WTC11 (cell line): ENCODE measurements around the gene SMYD5. TPM values are rescaled to one million over a fixed set of nuclear protein-coding genes. Genes with fewer than 3 reads are reported as not detected.

Experiments used
- ATAC-seq: fragments of 200-7000 bp; cut with Tn5 transposase; 2 replicates; pipeline ENCODE4 v1.10.0; 2021; ENCODE audit warnings: mild to moderate bottlenecking, moderate library complexity
- CTCF ChIA-PET: fragments of 300-600 bp; sonication (Branson Sonifier 250); formaldehyde crosslinking; loops from one replicate; lab custom pipeline; 2021; ENCODE audit warnings: antibody characterized with exemption; lab: Charles Lee
- POLR2A ChIA-PET: fragments of 350-600 bp; sonication (Branson Sonifier 250); formaldehyde crosslinking; loops from one replicate; lab custom pipeline; 2021; ENCODE audit warnings: antibody characterized with exemption; lab: Charles Lee
- DNase-seq: peaks from one replicate; pipeline ENCODE4 v3.0.0; 2021; ENCODE audit warnings: low spot score
- H3K27ac Mint-ChIP-seq: 2 replicates; pipeline ENCODE4 v1.8.0; 2021; ENCODE audit warnings: mixed read lengths
- H3K27me3 Mint-ChIP-seq: 2 replicates; pipeline ENCODE4 v1.8.0; 2021; ENCODE audit warnings: low read depth, mild to moderate bottlenecking, moderate library complexity, mixed read lengths
- H3K36me3 Mint-ChIP-seq: 2 replicates; pipeline ENCODE4 v1.8.0; 2021; ENCODE audit warnings: mixed read lengths
- H3K4me1 Mint-ChIP-seq: 2 replicates; pipeline ENCODE4 v1.8.0; 2022; ENCODE audit warnings: mixed read lengths
- H3K4me3 Mint-ChIP-seq: 2 replicates; pipeline ENCODE4 v1.8.0; 2021; ENCODE audit warnings: mild to moderate bottlenecking, moderate library complexity, mixed read lengths
- H3K9me3 Mint-ChIP-seq: 2 replicates; pipeline ENCODE4 v1.8.0; 2021; ENCODE audit warnings: mixed read lengths
- CTCF ChIP-seq: fragments of 200-600 bp; IDR thresholded peaks from 2 replicates; pipeline ENCODE4 v1.8.0; 2022; ENCODE audit warnings: antibody characterized with exemption
- FOXJ3 ChIP-seq: sonication (generic); formaldehyde crosslinking; IDR thresholded peaks from 2 replicates; pipeline ENCODE4 v1.9.0; 2021; ENCODE audit warnings: missing genetic modification reagents, mild to moderate bottlenecking, borderline replicate concordance
- IRF1 ChIP-seq: sonication (generic); formaldehyde crosslinking; IDR thresholded peaks from 2 replicates; pipeline ENCODE4 v1.8.0; 2023; ENCODE audit warnings: missing genetic modification reagents
- KAT7 ChIP-seq: sonication (generic); formaldehyde crosslinking; IDR thresholded peaks from 2 replicates; pipeline ENCODE4 v1.8.1; 2023; ENCODE audit warnings: missing genetic modification reagents, mild to moderate bottlenecking, borderline replicate concordance
- MYBL2 ChIP-seq: sonication (generic); formaldehyde crosslinking; IDR thresholded peaks from 2 replicates; pipeline ENCODE4 v1.8.1; 2023; ENCODE audit warnings: mild to moderate bottlenecking, moderate library complexity, missing genetic modification reagents
- NR1H2 ChIP-seq: sonication (generic); formaldehyde crosslinking; IDR thresholded peaks from 2 replicates; pipeline ENCODE4 v1.9.0; 2021; ENCODE audit warnings: mild to moderate bottlenecking, moderate library complexity, missing genetic modification reagents
- NR3C1 ChIP-seq: sonication (generic); formaldehyde crosslinking; conservative IDR thresholded peaks from 2 replicates; pipeline ENCODE4 v1.8.1; 2023; ENCODE audit warnings: low read depth, mild to moderate bottlenecking, missing genetic modification reagents
- PRRX2 ChIP-seq: fragments of 250-450 bp; sonication (Bioruptor Pico); IDR thresholded peaks from 2 replicates; pipeline ENCODE4 v1.8.0; 2021; ENCODE audit warnings: mild to moderate bottlenecking
- SMAD4 ChIP-seq: sonication (generic); formaldehyde crosslinking; IDR thresholded peaks from 2 replicates; pipeline ENCODE4 v1.8.0; 2022; ENCODE audit warnings: mild to moderate bottlenecking, missing genetic modification reagents
- TEAD1 ChIP-seq: sonication (generic); formaldehyde crosslinking; IDR thresholded peaks from 2 replicates; pipeline ENCODE4 v1.8.0; 2022; ENCODE audit warnings: mild to moderate bottlenecking, missing genetic modification reagents
- USF2 ChIP-seq: sonication (generic); formaldehyde crosslinking; IDR thresholded peaks from 2 replicates; pipeline ENCODE4 v1.8.1; 2023; ENCODE audit warnings: mild to moderate bottlenecking, missing genetic modification reagents, moderate library complexity
- ZNF232 ChIP-seq: sonication (generic); formaldehyde crosslinking; IDR thresholded peaks from 2 replicates; pipeline ENCODE4 v1.8.0; 2022; ENCODE audit warnings: mild to moderate bottlenecking, missing genetic modification reagents
- ZNF317 ChIP-seq: sonication (generic); formaldehyde crosslinking; IDR thresholded peaks from 2 replicates; pipeline ENCODE4 v1.8.1; 2023; ENCODE audit warnings: low read depth, mild to moderate bottlenecking, moderate library complexity, missing genetic modification reagents, borderline replicate concordance
- ZNF416 ChIP-seq: fragments of 250-450 bp; sonication (Bioruptor Pico); IDR thresholded peaks from 2 replicates; pipeline ENCODE4 v1.9.0; 2021; ENCODE audit warnings: mild to moderate bottlenecking, inconsistent platforms
- total RNA-seq: library from RNA; stranded (reverse); gene quantifications from 3 replicates; pipeline ENCODE4 v1.2.3, GENCODE V29; 2021
- TF ChIP-seq, protein P1 (sequence below): sonication (generic); formaldehyde crosslinking; conservative IDR thresholded peaks from 2 replicates; pipeline ENCODE4 v1.8.1; 2022; ENCODE audit warnings: mild to moderate bottlenecking, missing genetic modification reagents
- TF ChIP-seq, protein P2 (sequence below): sonication (generic); formaldehyde crosslinking; IDR thresholded peaks from 2 replicates; pipeline ENCODE4 v1.8.1; 2022; ENCODE audit warnings: mild to moderate bottlenecking, missing genetic modification reagents, moderate library complexity, borderline replicate concordance
- TF ChIP-seq, protein P3 (sequence below): fragments of 250-450 bp; sonication (Bioruptor Pico); IDR thresholded peaks from 2 replicates; pipeline ENCODE4 v1.9.0; 2021; ENCODE audit warnings: mild to moderate bottlenecking

The SMYD5 gene
- total RNA-seq, 1 experiment from 2014 or later, result 46.7 TPM

DNA sequence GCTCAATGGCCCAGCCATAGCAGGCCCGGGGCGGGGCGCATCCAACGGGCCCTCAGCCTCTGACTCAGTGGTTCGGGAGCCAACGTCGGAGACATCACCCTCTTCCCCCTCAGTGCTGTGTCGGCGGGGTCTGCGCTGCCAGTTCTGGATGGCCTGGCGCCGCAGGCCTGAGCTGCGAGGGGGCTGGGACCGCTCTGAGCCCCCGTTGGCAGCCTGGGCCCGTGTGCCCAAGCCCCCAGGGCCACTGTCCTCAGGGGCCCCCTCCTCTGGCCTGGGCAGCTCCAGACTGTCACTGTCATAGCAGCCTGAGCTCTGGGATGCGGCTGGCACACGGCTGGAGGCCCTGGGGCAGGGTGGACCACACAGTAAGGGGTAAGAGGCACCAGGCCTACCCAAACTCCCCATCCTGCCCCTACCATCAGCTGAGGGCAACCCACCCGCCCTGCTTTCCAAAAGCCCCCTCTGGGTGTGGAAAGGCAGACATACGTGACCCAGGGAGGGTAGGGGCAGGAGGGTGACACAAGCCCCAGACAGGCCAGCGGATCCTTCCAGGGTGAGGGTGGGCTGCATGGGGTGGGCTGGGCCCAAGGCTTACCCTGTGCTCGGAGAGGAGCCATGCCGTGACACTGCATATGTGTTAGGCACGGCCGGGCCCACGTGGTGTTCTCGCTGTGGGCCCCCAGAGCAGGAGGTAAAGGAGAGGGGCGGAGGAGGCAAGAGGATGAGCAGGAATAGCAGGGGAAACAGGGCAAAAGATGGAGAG is 51.4 kb downstream of the SMYD5 start (continued):
- TF ChIP-seq CTCF (no peak), PRRX2 (CRISPR knock-in tag) (no peak), ZNF232 (CRISPR knock-in tag) (no peak), KAT7 (CRISPR knock-in tag) (no peak), SMAD4 (no peak), USF2 (CRISPR knock-in tag) (no peak), TEAD1 (CRISPR knock-in tag) (no peak)
- TF ChIP-seq, protein P1, sequence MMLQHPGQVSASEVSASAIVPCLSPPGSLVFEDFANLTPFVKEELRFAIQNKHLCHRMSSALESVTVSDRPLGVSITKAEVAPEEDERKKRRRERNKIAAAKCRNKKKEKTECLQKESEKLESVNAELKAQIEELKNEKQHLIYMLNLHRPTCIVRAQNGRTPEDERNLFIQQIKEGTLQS (CRISPR knock-in tag), result no peak
- TF ChIP-seq, all 79 proteins: peak for 0

- Mint-ChIP-seq H3K27ac (no peak overlapping the region), H3K36me3 (no peaks in the 10 kb centered on the region), H3K4me1 (peaks cover 14% of the 10 kb centered on the region), H3K27me3 (peaks cover 36% of the 10 kb centered on the region)
- POLR2A ChIA-PET, result no interaction called here
- TF ChIP-seq FOXJ3 (CRISPR knock-in tag) (no peak), NR1H2 (CRISPR knock-in tag) (no peak), TEAD1 (CRISPR knock-in tag) (no peak), ZNF317 (CRISPR knock-in tag) (no peak), NR3C1 (no peak), MYBL2 (CRISPR knock-in tag) (no peak), ZNF416 (CRISPR knock-in tag) (no peak), IRF1 (CRISPR knock-in tag) (no peak)
- TF ChIP-seq, protein P2, sequence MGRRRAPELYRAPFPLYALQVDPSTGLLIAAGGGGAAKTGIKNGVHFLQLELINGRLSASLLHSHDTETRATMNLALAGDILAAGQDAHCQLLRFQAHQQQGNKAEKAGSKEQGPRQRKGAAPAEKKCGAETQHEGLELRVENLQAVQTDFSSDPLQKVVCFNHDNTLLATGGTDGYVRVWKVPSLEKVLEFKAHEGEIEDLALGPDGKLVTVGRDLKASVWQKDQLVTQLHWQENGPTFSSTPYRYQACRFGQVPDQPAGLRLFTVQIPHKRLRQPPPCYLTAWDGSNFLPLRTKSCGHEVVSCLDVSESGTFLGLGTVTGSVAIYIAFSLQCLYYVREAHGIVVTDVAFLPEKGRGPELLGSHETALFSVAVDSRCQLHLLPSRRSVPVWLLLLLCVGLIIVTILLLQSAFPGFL (CRISPR knock-in tag), result no peak
- TF ChIP-seq, protein P3, sequence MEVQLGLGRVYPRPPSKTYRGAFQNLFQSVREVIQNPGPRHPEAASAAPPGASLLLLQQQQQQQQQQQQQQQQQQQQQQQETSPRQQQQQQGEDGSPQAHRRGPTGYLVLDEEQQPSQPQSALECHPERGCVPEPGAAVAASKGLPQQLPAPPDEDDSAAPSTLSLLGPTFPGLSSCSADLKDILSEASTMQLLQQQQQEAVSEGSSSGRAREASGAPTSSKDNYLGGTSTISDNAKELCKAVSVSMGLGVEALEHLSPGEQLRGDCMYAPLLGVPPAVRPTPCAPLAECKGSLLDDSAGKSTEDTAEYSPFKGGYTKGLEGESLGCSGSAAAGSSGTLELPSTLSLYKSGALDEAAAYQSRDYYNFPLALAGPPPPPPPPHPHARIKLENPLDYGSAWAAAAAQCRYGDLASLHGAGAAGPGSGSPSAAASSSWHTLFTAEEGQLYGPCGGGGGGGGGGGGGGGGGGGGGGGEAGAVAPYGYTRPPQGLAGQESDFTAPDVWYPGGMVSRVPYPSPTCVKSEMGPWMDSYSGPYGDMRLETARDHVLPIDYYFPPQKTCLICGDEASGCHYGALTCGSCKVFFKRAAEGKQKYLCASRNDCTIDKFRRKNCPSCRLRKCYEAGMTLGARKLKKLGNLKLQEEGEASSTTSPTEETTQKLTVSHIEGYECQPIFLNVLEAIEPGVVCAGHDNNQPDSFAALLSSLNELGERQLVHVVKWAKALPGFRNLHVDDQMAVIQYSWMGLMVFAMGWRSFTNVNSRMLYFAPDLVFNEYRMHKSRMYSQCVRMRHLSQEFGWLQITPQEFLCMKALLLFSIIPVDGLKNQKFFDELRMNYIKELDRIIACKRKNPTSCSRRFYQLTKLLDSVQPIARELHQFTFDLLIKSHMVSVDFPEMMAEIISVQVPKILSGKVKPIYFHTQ (CRISPR knock-in tag), result no peak
- TF ChIP-seq, all 79 proteins: peak for 0
- no peaks in the 10 kb centered on the region for H3K9me3 Mint-ChIP-seq
- no peak overlapping the region for H3K4me3 Mint-ChIP-seq
- ATAC-seq (no peak), DNase-seq (no peak)
- CTCF ChIA-PET, result no interaction called here
Measured at GRCh38 chr2:73266061-73266901, 52.2 kb downstream of the SMYD5 start.
